ENCODE measurements around the gene APOL2.

DNA sequence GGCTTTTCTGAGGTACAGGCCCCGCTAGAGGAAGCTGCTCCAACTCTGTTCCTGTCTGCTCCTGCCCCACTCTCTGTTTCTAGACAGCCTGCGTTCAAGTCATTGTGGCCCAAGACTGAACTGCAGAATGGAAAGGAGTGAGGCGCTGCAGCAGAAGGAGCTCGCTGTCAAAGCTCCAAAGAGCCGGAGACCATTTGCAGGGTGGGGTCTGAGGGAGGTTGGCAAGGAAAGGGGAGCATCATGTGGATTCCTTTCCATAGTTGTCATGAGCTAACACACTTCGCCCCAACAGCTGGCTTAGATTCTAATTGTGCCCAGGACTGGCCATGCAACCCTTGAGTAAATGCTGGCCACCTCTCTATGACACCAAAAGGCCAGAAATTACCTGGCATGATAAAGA lies 56.5 kb downstream of the APOL2 start:
- TF ChIP-seq, protein P1, sequence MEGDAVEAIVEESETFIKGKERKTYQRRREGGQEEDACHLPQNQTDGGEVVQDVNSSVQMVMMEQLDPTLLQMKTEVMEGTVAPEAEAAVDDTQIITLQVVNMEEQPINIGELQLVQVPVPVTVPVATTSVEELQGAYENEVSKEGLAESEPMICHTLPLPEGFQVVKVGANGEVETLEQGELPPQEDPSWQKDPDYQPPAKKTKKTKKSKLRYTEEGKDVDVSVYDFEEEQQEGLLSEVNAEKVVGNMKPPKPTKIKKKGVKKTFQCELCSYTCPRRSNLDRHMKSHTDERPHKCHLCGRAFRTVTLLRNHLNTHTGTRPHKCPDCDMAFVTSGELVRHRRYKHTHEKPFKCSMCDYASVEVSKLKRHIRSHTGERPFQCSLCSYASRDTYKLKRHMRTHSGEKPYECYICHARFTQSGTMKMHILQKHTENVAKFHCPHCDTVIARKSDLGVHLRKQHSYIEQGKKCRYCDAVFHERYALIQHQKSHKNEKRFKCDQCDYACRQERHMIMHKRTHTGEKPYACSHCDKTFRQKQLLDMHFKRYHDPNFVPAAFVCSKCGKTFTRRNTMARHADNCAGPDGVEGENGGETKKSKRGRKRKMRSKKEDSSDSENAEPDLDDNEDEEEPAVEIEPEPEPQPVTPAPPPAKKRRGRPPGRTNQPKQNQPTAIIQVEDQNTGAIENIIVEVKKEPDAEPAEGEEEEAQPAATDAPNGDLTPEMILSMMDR (IDR thresholded peaks at IDR 0.05; ENCODE audit: poor library complexity, severe bottlenecking) = no peak
- TF ChIP-seq EZH2 (IDR thresholded peaks at IDR 0.05; ENCODE audit: borderline replicate concordance, insufficient read depth, low read length, poor library complexity, severe bottlenecking) = no peak
- TF ChIP-seq MXI1 (conservative IDR thresholded peaks at IDR 0.05; ENCODE audit: poor library complexity, severe bottlenecking) = no peak
- no peak for TF ChIP-seq EP300 (conservative IDR thresholded peaks at IDR 0.05; ENCODE audit: poor library complexity, severe bottlenecking)
- no peak for TF ChIP-seq RAD21 (conservative IDR thresholded peaks at IDR 0.05)
- no peak for TF ChIP-seq SMC3 (conservative IDR thresholded peaks at IDR 0.05; ENCODE audit: poor library complexity)
- no peak for TF ChIP-seq POLR2AphosphoS5 (IDR thresholded peaks at IDR 0.05)
- TF ChIP-seq, protein P2, sequence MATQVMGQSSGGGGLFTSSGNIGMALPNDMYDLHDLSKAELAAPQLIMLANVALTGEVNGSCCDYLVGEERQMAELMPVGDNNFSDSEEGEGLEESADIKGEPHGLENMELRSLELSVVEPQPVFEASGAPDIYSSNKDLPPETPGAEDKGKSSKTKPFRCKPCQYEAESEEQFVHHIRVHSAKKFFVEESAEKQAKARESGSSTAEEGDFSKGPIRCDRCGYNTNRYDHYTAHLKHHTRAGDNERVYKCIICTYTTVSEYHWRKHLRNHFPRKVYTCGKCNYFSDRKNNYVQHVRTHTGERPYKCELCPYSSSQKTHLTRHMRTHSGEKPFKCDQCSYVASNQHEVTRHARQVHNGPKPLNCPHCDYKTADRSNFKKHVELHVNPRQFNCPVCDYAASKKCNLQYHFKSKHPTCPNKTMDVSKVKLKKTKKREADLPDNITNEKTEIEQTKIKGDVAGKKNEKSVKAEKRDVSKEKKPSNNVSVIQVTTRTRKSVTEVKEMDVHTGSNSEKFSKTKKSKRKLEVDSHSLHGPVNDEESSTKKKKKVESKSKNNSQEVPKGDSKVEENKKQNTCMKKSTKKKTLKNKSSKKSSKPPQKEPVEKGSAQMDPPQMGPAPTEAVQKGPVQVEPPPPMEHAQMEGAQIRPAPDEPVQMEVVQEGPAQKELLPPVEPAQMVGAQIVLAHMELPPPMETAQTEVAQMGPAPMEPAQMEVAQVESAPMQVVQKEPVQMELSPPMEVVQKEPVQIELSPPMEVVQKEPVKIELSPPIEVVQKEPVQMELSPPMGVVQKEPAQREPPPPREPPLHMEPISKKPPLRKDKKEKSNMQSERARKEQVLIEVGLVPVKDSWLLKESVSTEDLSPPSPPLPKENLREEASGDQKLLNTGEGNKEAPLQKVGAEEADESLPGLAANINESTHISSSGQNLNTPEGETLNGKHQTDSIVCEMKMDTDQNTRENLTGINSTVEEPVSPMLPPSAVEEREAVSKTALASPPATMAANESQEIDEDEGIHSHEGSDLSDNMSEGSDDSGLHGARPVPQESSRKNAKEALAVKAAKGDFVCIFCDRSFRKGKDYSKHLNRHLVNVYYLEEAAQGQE (IDR thresholded peaks at IDR 0.05; ENCODE audit: borderline replicate concordance) = no peak
